ENCODE data around the gene FBL. TPM values are rescaled to one million over a fixed set of nuclear protein-coding genes. Genes with fewer than 3 reads are reported as not detected.

FBL gene
- total RNA-seq, 2 donors from 2014 or later, result 63.7 to 88.5 TPM

DNA sequence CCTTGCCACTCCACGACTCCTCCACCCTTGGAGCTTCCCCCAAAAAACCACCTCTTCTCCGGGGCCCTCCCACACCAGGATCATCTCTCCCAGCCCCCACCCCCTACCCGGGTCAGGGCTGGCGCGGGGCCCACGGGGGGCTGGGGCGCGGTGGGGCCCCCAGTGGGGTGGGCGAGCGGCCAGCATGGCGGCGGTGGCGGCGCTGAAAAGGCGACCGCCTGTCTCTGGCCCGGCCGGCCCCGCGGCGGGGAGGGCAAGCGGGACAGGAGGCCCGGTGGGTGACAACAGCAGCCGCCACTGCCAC is 13.1 kb downstream of the FBL start:
- peak overlapping the region; percentile 83 to 94 for H3K27ac ChIP-seq
- no peak for DNase-seq (ENCODE audit: low spot score)
- H3K4me3 ChIP-seq, result peak overlapping the region; percentile 54 to 97
- H3K36me3 ChIP-seq, result peaks cover 60% of the 10 kb centered on the region
- no peak for TF ChIP-seq CTCF (IDR thresholded peaks at IDR 0.05)
- no peaks in the 10 kb centered on the region for H3K27me3 ChIP-seq
- H3K9me3 ChIP-seq, result no peaks in the 10 kb centered on the region
- peaks cover 0 to 18% of the 10 kb centered on the region in 2 donors for H3K4me1 ChIP-seq

DNA sequence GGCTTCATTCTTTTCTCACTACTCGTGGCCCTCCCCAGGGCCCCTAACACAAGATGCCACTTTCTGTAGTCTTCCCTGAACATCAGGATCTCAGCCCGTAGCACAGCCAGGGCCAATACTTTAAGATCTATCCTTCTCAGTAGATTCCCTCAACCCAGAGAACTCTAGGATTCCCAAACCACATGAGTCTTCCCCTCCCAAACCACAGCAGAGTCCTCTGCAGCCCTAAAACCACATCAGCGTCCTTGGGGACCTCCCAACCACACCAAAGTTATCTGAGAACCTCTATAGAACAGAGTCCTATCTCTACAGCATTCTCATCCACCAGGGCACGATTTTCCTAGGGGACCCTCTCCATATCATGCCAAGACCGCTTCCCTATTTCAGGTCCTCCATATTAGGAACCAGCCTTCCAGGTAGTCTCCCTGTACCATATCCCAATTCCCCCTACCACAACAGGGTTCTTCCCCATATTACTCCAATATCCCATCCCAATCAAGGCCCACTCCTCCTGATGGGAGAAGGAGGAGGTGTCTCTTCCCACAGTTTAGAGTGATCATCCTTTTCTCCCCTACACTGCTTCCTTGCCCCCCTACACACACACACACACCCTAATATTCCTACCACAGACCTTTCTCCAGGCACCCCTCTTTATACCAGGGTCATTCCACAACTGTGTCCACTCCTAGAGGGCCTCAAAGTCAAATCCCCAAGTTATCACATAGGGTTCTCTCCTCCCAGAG is 13.7 kb downstream of the FBL start:
- DNase-seq (ENCODE audit: low spot score), result no peak
- H3K4me1 ChIP-seq, result peaks cover 0 to 18% of the 10 kb centered on the region in 2 donors
- no peak for TF ChIP-seq CTCF (IDR thresholded peaks at IDR 0.05)
- no peaks in the 10 kb centered on the region for H3K9me3 ChIP-seq
- H3K4me3 ChIP-seq, result peak overlapping the region; percentile 54 to 97
- peaks cover 60% of the 10 kb centered on the region for H3K36me3 ChIP-seq
- no peaks in the 10 kb centered on the region for H3K27me3 ChIP-seq
- H3K27ac ChIP-seq, result peak overlapping the region; percentile 83 to 94

GRCh38 chr19:39831679-39832078 is 14.5 kb downstream of the FBL start:
- peaks cover 60% of the 10 kb centered on the region for H3K36me3 ChIP-seq
- H3K27me3 ChIP-seq, result no peaks in the 10 kb centered on the region

DNA sequence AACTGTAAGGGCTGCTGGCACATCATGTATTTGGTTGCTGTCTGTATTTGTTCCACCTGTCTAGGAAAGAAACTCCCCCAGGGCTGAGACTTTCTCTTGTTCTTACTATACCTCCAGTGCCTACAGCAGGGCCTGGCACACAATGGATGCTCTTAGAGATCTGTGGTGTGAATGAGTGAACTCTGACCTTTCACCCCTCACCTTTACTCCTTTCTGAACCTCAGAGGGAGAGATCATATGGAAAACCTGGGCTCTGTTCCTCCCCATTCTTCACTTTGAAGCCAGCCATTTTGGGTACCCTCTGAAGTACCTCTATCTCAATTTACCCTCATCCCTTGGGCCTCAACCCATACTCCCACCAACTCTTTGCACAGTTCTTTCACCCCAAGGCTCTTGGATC is 15.3 kb downstream of the FBL start:
- no peak for TF ChIP-seq CTCF (IDR thresholded peaks at IDR 0.05)
- H3K4me1 ChIP-seq, result peaks cover 0 to 18% of the 10 kb centered on the region in 2 donors
- H3K9me3 ChIP-seq, result no peaks in the 10 kb centered on the region
- DNase-seq (ENCODE audit: low spot score), result no peak
- H3K27ac ChIP-seq, result no peak overlapping the region
- H3K36me3 ChIP-seq, result peaks cover 60% of the 10 kb centered on the region
- H3K27me3 ChIP-seq, result no peaks in the 10 kb centered on the region
- no peak overlapping the region for H3K4me3 ChIP-seq

More at GRCh38 chr19:39831679-39832078, 14.5 kb downstream of the FBL start:
- Histone ChIP-seq H3K4me1 (peaks cover 0 to 18% of the 10 kb centered on the region in 2 donors), H3K27ac (no peak overlapping the region), H3K9me3 (no peaks in the 10 kb centered on the region), H3K4me3 (no peak overlapping the region)
- no peak for DNase-seq (ENCODE audit: low spot score)
- TF ChIP-seq CTCF (IDR thresholded peaks at IDR 0.05), result no peak

- Histone ChIP-seq H3K27ac (no peak overlapping the region), H3K4me1 (peaks cover 0 to 18% of the 10 kb centered on the region in 2 donors), H3K27me3 (no peaks in the 10 kb centered on the region), H3K36me3 (peaks cover 60% of the 10 kb centered on the region), H3K4me3 (no peak overlapping the region), H3K9me3 (no peaks in the 10 kb centered on the region)
- DNase-seq (ENCODE audit: low spot score), result no peak
- no peak for TF ChIP-seq CTCF (IDR thresholded peaks at IDR 0.05)
Observed at GRCh38 chr19:39830406-39830805, 15.8 kb downstream of the FBL start.
